Mesenchymal stem cell (in vitro differentiated cells and primary cell): ENCODE results near the gene CDK14.

ENCODE experiments used
- DNase-seq: peaks from one replicate; pipeline ENCODE4 v3.0.0-alpha.2; 2013
- H2AFZ ChIP-seq: one replicate; pipeline ENCODE4 v1.6.1; 2013; ENCODE audit warnings: low read depth, mild to moderate bottlenecking, control low read depth, inconsistent platforms, low read length, moderate library complexity
- H2AK5ac ChIP-seq: 2 replicates; pipeline ENCODE4 v1.6.1; 2013; ENCODE audit warnings: low read length, moderate library complexity, mild to moderate bottlenecking, inconsistent platforms; ENCODE audit not compliant: severe bottlenecking
- H2BK120ac ChIP-seq: one replicate; pipeline ENCODE4 v1.6.1; 2013; ENCODE audit warnings: low read depth, mild to moderate bottlenecking, inconsistent platforms, low read length, moderate library complexity
- H2BK12ac ChIP-seq, 2 experiments: one replicate each; pipeline ENCODE4 v1.6.1; 2013; ENCODE audit warnings: inconsistent platforms in 2 of 2, low read length in 2 of 2, mild to moderate bottlenecking in 2 of 2, moderate library complexity in 2 of 2, control low read depth in 1 of 2
- H2BK15ac ChIP-seq: one replicate; pipeline ENCODE4 v1.6.1; 2013; ENCODE audit warnings: mild to moderate bottlenecking, low read depth, inconsistent platforms; ENCODE audit not compliant: poor library complexity, severe bottlenecking
- H2BK5ac ChIP-seq: 2 replicates; pipeline ENCODE4 v1.6.1; 2013; ENCODE audit warnings: low read depth, mild to moderate bottlenecking, low read length, control low read depth, inconsistent platforms; ENCODE audit not compliant: poor library complexity, severe bottlenecking
- H3K14ac ChIP-seq, 2 experiments: one replicate each; pipeline ENCODE4 v1.6.1; 2013; ENCODE audit warnings: inconsistent platforms in 2 of 2, low read length in 2 of 2, control low read depth in 1 of 2, mild to moderate bottlenecking in 1 of 2, moderate library complexity in 1 of 2
- H3K18ac ChIP-seq, 2 experiments: one replicate each; pipeline ENCODE4 v1.6.1; 2013; ENCODE audit warnings: inconsistent platforms in 2 of 2, low read length in 2 of 2, control low read depth in 1 of 2, low read depth in 1 of 2, mild to moderate bottlenecking in 1 of 2
- H3K23ac ChIP-seq, 2 experiments: one replicate each; pipeline ENCODE4 v1.6.1; 2013; ENCODE audit warnings: inconsistent platforms in 2 of 2, low read length in 2 of 2, mild to moderate bottlenecking in 2 of 2, moderate library complexity in 2 of 2, control low read depth in 1 of 2
- H3K27ac ChIP-seq: 2 replicates; pipeline ENCODE4 v1.5.1; 2013; ENCODE audit warnings: mild to moderate bottlenecking, moderate library complexity, low read length, control low read depth, inconsistent platforms; ENCODE audit not compliant: poor library complexity, severe bottlenecking
- H3K27me3 ChIP-seq, 2 experiments: 2 replicates each; pipeline versions ENCODE4 v1.6.1 to v1.7.0; 2013; ENCODE audit warnings: low read length in 2 of 2, mild to moderate bottlenecking in 2 of 2, moderate library complexity in 2 of 2, control low read depth in 1 of 2, inconsistent platforms in 1 of 2; ENCODE audit not compliant: control insufficient read depth in 1 of 2, insufficient read depth in 1 of 2
- H3K36me3 ChIP-seq, 2 experiments: 2 replicates each; pipeline versions ENCODE4 v1.6.1 to v1.7.0; 2013; ENCODE audit warnings: low read length in 2 of 2, control low read depth in 1 of 2, inconsistent platforms in 1 of 2, low read depth in 1 of 2, mild to moderate bottlenecking in 1 of 2; ENCODE audit not compliant: insufficient read depth in 2 of 2, control insufficient read depth in 1 of 2
- H3K4ac ChIP-seq, 2 experiments: one replicate each; pipeline ENCODE4 v1.6.1; 2013; ENCODE audit warnings: inconsistent platforms in 2 of 2, low read length in 2 of 2, mild to moderate bottlenecking in 2 of 2, moderate library complexity in 2 of 2, control low read depth in 1 of 2, low read depth in 1 of 2
- H3K4me1 ChIP-seq: 2 replicates; pipeline ENCODE4 v1.6.1; 2013; ENCODE audit warnings: low read depth, low read length, control low read depth; ENCODE audit not compliant: control insufficient read depth, insufficient read depth
- H3K4me2 ChIP-seq: 2 replicates; pipeline ENCODE4 v1.6.1; 2013; ENCODE audit warnings: low read length, mild to moderate bottlenecking, inconsistent platforms; ENCODE audit not compliant: poor library complexity, severe bottlenecking
- H3K4me3 ChIP-seq, 2 experiments: 2 replicates each; pipeline versions ENCODE4 v1.5.1 to v1.7.0; 2013; ENCODE audit warnings: low read length in 2 of 2, mild to moderate bottlenecking in 2 of 2, control low read depth in 1 of 2, low read depth in 1 of 2; ENCODE audit not compliant: insufficient read depth in 1 of 2
- H3K79me1 ChIP-seq: replicated peaks from 2 replicates; pipeline ENCODE4 v1.6.1; 2013; ENCODE audit warnings: mild to moderate bottlenecking, control low read depth, low read length, inconsistent platforms; ENCODE audit not compliant: poor library complexity, severe bottlenecking
- H3K9ac ChIP-seq: 2 replicates; pipeline ENCODE4 v1.7.0; 2013; ENCODE audit warnings: mild to moderate bottlenecking, low read length, moderate library complexity
- H3K9me3 ChIP-seq: 2 replicates; pipeline ENCODE4 v1.7.0; 2013; ENCODE audit warnings: mild to moderate bottlenecking, low read length; ENCODE audit not compliant: control insufficient read depth
- H4K8ac ChIP-seq: one replicate; pipeline ENCODE4 v1.6.1; 2013; ENCODE audit warnings: inconsistent platforms, mild to moderate bottlenecking, low read length, moderate library complexity
- H4K91ac ChIP-seq: one replicate; pipeline ENCODE4 v1.6.1; 2013; ENCODE audit warnings: mild to moderate bottlenecking, low read length, inconsistent platforms
- whole genome bisulfite sequencing: methylation state at CpG from one replicate; pipeline ENCODE4 v1.1.7; 2013; ENCODE audit warnings: mixed read lengths; 5-methylcytosine and 5-hydroxymethylcytosine counted together

CDK14 gene

GRCh38 chr7:90968871-90969270 lies 372.8 kb downstream of the CDK14 start:
- H3K36me3 ChIP-seq = peaks cover 0 to 13% of the 10 kb centered on the region in 2 experiments
- no peak overlapping the region for H2BK120ac ChIP-seq
- no peak overlapping the region for H3K4me2 ChIP-seq
- H3K27me3 ChIP-seq = no peaks in the 10 kb centered on the region
- H3K9me3 ChIP-seq = no peaks in the 10 kb centered on the region
- WGBS = 95% methylated on average over 3 of the region's 4 CpGs
- H2BK12ac ChIP-seq = no peak overlapping the region
- H3K18ac ChIP-seq = no peak overlapping the region
- H4K8ac ChIP-seq = no peak overlapping the region
- H3K4me1 ChIP-seq = peaks cover 2% of the 10 kb centered on the region
- no peak overlapping the region for H2BK15ac ChIP-seq
- no peak overlapping the region for H4K91ac ChIP-seq
- peak overlapping the region; percentile 78 for H2AK5ac ChIP-seq
- no peak overlapping the region for H2BK5ac ChIP-seq
- H3K27ac ChIP-seq = no peak overlapping the region
- no peak for DNase-seq
- H3K23ac ChIP-seq = no peak overlapping the region
- H2AFZ ChIP-seq = no peak overlapping the region
- no peak overlapping the region for H3K14ac ChIP-seq
- H3K9ac ChIP-seq = no peak overlapping the region
- H3K79me1 ChIP-seq = no peaks in the 10 kb centered on the region
- no peak overlapping the region for H3K4me3 ChIP-seq
- no peak overlapping the region for H3K4ac ChIP-seq

- Histone ChIP-seq H2BK5ac (no peak overlapping the region), H3K14ac (no peak overlapping the region)
- WGBS = 47% methylated on average over 3 of the region's 4 CpGs
Measured at GRCh38 chr7:90972906-90973550, 376.9 kb downstream of the CDK14 start.

GRCh38 chr7:90977056-90977455 lies 380.9 kb downstream of the CDK14 start:
- 98% methylated on average over 4 of the region's 5 CpGs for WGBS
- Histone ChIP-seq H3K18ac (no peak overlapping the region), H4K8ac (no peak overlapping the region), H3K4me2 (no peak overlapping the region), H2BK5ac (no peak overlapping the region), H4K91ac (no peak overlapping the region), H3K4me1 (no peaks in the 10 kb centered on the region), H3K79me1 (peaks cover 2% of the 10 kb centered on the region), H3K36me3 (peaks cover 0 to 12% of the 10 kb centered on the region in 2 experiments), H3K4me3 (no peak overlapping the region), H3K4ac (no peak overlapping the region), H2BK12ac (no peak overlapping the region), H2AFZ (no peak overlapping the region), H3K23ac (no peak overlapping the region), H3K9me3 (peaks cover 8% of the 10 kb centered on the region), H2BK15ac (no peak overlapping the region), H3K14ac (no peak overlapping the region), H3K9ac (no peak overlapping the region), H3K27me3 (no peaks in the 10 kb centered on the region), H2BK120ac (no peak overlapping the region), H3K27ac (no peak overlapping the region), H2AK5ac (no peak overlapping the region)
- DNase-seq = no peak

More at GRCh38 chr7:90972906-90973550, 376.9 kb downstream of the CDK14 start:
- no peak overlapping the region for H3K27ac ChIP-seq
- no peak overlapping the region for H3K9ac ChIP-seq
- no peaks in the 10 kb centered on the region for H3K27me3 ChIP-seq
- H3K4ac ChIP-seq = no peak overlapping the region
- DNase-seq = peak; percentile 4
- no peak overlapping the region for H2AFZ ChIP-seq
- H2BK12ac ChIP-seq = no peak overlapping the region
- H3K9me3 ChIP-seq = peaks cover 4% of the 10 kb centered on the region
- H3K36me3 ChIP-seq = peaks cover 0 to 4% of the 10 kb centered on the region in 2 experiments
- no peak overlapping the region for H4K91ac ChIP-seq
- no peak overlapping the region for H3K18ac ChIP-seq
- no peak overlapping the region for H2BK15ac ChIP-seq
- H3K79me1 ChIP-seq = peaks cover 2% of the 10 kb centered on the region
- H3K4me2 ChIP-seq = no peak overlapping the region
- H2BK120ac ChIP-seq = no peak overlapping the region
- H3K23ac ChIP-seq = no peak overlapping the region
- H3K4me3 ChIP-seq = no peak overlapping the region
- no peak overlapping the region for H4K8ac ChIP-seq
- no peak overlapping the region for H2AK5ac ChIP-seq
- H3K4me1 ChIP-seq = peaks cover 2% of the 10 kb centered on the region

- Histone ChIP-seq H3K79me1 (peaks cover 2% of the 10 kb centered on the region), H3K4me1 (no peaks in the 10 kb centered on the region)
Measured at GRCh38 chr7:90980545-90980944, 384.4 kb downstream of the CDK14 start.

More at GRCh38 chr7:90980545-90980944, 384.4 kb downstream of the CDK14 start:
- Histone ChIP-seq H2BK15ac (no peak overlapping the region), H3K4me2 (no peak overlapping the region), H3K9me3 (peaks cover 19% of the 10 kb centered on the region), H3K4me3 (no peak overlapping the region), H3K36me3 (peaks cover 0 to 36% of the 10 kb centered on the region in 2 experiments), H3K4ac (no peak overlapping the region), H2BK5ac (no peak overlapping the region), H3K27ac (no peak overlapping the region), H3K18ac (no peak overlapping the region), H3K27me3 (no peaks in the 10 kb centered on the region), H2AFZ (no peak overlapping the region), H4K8ac (no peak overlapping the region), H3K14ac (no peak overlapping the region), H3K9ac (no peak overlapping the region), H2BK120ac (no peak overlapping the region), H4K91ac (no peak overlapping the region), H2BK12ac (no peak overlapping the region), H2AK5ac (no peak overlapping the region), H3K23ac (no peak overlapping the region)
- 58% methylated on average over 2 of the region's 2 CpGs for WGBS
- peak; percentile 14 for DNase-seq
